HuH-7.5 (cell line): ENCODE data around the gene ANAPC2.
A peak's percentile ranks its signal among the peaks of the same experiment; 100 is the strongest.
"Not testable (repeated sequence)": the region's sequence is repeated elsewhere in the genome, so short reads cannot be mapped to it uniquely, and the experiment has no call there.

Experiments used
- DNase-seq: peaks from one replicate; pipeline ENCODE4 v3.0.0; 2011; ENCODE audit warnings: low spot score

ANAPC2 gene

DNA sequence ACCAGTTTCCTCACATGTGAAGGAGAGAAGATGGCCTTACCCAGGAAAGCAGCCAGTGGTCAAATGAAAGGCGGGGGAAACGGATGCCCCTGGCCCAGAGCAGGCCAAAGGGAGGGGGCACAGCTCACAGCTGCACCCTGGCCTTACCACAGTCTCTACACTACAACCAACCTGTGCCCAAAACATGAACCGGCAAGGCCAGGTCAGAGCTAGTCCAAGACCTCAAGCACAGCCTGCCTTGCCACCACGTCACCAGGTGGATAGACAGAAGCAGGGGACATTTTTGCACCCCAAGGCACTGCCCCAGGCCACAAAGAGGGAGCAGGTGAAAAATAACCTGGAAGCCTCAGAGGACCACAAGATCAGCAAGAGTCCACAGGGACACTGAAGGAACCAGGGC lies 44.9 kb downstream of the ANAPC2 start:
- DNase-seq, result no peak

DNA sequence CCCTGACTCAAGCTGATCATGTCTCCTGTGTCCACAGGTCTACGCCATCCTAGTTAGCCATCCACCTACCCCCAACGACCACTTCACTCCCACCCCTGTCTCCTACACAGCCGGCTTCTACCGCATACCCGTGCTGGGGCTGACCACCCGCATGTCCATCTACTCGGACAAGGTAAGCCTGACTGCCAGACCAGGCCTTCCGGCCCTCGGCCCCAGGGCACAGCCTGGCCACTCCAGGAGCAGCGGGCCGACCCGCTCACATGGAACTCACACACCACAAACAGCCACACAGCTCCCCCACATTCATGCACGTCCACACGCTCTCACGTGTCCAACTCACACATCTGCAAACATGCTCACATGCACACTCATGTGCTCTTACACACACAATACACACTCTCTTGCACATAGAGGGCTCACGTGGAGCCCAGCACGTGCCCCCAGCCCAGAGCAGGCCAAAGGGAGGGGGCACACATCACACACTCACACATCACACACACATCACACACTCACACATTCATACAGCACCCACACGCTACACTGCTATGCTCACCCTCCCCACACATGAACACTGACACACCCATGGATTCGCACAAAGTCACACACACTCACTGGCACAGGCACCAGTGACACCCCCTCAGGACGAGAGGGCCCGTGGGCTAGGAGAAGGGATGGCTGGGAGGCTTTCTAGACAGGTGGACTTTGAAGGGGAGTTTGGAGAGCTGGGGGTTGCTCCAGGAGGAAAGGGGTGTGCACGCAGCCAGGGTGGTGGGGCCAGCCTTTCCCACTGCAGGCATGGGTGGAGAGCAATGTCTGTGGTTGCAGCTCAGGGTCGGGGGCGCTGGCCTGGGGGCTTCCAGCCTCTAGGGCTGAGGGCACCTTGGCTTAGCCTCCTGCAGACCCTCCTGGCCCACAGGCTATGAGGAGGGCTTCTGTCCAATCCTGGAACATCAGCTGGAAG lies 46.1 kb downstream of the ANAPC2 start:
- no peak for DNase-seq

DNA sequence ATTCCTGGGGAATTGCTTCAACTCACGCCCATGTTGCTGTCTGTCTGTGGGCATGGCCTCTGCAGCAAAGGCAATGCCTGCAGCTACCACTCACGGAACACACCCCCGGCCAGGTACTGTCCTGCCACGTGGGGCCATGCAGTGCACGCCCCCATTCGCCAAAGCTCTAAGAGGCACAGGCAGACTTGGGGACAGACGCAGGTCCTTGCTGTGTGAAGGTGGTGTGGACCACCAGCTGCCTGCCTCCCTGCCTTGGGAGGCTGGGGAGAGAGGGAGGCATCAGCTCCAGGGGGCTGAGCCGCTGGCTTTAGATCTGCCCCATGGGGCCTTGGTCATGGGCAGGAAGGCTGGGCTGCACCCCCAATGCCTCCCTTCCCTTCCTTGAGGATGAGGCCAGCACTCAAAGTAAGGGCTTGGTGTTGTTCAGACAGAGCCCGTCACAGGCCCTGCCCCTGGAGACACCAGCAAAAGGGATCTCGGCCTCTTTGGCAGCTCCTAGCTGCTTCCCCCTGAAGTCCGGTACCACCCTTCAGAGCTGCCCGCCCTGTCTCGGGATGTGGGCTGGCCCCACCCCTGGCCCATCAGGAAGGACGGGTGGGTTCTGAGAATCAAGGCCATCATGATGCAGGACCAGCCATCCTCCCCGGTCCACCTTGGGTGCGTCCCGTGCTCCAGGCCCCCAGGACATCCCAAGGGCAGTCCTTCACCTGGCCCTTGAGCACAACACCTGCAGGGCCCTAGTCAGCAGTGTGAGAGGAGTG lies 47.1 kb downstream of the ANAPC2 start:
- DNase-seq, result no peak

DNA sequence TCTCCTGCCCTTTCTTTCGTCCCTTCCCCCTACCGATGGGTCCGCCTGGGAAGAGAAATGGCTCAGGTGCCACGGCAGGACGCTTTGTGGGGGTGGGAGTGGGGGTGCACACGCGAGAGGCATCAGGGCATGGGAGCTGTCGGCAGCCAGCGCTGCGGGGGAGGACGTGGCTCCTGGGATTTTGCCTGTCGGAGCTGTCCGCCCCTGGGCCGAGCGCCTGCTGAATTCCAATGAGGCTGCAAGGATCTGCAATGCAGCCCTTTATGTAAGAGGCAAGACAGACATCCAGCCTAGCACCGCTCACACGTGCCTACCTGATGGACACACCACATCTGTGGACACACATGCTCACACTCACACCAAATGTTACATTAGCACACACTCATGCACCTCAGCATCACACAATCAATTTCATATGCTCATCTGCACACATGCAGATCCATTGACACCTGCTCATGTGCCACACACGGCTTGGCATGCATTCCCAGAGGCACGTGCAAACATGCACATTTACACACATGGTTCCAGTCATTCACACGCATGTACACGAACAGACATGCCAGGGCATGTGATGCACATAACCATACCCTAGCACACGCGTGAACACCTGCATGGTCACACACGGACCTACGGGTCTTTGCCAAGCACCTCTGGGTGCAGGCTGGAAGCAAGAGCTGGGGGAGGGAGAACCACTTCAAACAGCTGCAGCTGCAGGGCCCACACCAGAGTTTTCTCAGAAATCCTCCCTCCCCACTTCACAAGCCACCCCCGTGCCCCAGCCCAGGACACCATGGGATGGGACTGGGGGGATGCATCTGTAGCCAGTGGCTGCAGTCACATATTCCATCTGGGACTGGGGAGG lies 48.0 kb downstream of the ANAPC2 start:
- DNase-seq, result no peak

DNA sequence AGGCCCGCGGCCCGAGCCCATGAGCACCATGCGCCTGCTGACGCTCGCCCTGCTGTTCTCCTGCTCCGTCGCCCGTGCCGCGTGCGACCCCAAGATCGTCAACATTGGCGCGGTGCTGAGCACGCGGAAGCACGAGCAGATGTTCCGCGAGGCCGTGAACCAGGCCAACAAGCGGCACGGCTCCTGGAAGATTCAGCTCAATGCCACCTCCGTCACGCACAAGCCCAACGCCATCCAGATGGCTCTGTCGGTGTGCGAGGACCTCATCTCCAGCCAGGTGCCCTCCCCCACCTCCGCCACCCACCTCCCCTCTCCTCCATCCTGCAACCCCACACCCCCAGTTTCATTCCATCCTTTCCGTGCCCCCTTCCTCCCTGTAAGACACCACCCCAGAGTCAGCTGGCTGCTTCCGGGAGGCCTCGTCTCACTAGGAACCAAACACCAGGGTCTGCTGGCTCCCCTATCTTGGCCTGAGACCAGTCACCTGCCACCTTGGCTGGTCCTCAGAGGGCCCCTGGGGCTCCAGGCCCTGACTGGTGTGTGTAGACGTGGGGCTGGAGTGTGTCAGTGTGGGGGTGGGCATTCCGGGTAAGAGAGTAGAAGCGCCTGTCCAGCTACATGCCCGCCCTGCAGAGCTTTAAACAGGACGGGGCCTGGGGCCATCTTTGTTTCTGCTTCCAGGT lies 48.8 kb downstream of the ANAPC2 start:
- no peak for DNase-seq

DNA sequence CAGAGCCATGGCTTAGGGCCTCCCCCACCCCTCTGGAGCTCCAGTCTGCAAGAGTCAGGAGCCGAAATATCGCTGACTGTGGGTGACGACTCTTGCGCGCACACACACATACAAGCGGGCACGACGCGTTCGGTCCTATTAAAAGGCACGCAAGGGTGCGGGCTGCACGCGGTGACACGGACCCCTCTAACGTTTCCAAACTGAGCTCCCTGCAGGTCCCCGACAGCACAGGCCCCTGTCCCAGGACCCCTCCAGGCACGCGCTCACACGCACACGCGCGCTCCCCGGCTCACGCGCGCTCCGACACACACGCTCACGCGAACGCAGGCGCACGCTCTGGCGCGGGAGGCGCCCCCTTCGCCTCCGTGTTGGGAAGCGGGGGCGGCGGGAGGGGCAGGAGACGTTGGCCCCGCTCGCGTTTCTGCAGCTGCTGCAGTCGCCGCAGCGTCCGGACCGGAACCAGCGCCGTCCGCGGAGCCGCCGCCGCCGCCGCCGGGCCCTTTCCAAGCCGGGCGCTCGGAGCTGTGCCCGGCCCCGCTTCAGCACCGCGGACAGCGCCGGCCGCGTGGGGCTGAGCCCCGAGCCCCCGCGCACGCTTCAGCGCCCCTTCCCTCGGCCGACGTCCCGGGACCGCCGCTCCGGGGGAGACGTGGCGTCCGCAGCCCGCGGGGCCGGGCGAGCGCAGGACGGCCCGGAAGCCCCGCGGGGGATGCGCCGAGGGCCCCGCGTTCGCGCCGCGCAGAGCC lies 49.5 kb downstream of the ANAPC2 start, which contains the start of gene GRIN1:
Gene GRIN1 (plus strand): TSS at position 433 of the 746 bp plus-strand sequence. CDS start 333 bp downstream, outside the sequence.
- DNase-seq, result no peak

DNA sequence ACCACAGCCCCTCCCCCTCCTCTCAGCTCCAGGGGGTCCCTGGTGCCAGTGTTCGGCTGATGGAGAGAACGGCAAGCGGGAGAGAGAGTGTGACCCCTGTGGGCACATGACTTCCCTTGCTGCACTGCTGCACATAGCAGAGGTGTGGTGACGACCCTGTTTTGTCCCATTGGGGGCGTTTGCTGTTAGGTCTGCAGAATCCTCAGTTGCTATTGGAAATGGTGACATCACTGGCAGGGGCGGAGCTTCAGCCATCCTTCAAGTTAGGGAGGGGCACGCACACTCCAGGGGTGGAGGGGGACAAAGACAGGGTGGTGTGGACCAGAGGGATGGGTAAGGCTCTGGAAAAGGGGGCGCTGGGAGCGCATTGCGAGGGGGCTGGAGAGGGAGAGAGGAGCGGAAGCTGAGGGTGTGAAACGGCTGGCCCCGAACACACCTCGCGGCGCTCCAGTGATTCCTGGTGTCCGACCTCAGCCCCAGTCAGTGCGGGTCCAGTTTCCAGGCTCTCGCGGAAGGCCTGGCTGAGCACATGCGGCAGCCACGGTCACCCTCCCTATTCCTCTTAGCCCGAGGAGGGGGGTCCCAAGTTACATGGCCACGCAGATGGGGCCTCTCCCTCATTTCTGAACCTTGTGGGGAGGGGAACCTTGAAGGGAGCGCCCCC lies 50.2 kb downstream of the ANAPC2 start:
- DNase-seq, result no peak

DNA sequence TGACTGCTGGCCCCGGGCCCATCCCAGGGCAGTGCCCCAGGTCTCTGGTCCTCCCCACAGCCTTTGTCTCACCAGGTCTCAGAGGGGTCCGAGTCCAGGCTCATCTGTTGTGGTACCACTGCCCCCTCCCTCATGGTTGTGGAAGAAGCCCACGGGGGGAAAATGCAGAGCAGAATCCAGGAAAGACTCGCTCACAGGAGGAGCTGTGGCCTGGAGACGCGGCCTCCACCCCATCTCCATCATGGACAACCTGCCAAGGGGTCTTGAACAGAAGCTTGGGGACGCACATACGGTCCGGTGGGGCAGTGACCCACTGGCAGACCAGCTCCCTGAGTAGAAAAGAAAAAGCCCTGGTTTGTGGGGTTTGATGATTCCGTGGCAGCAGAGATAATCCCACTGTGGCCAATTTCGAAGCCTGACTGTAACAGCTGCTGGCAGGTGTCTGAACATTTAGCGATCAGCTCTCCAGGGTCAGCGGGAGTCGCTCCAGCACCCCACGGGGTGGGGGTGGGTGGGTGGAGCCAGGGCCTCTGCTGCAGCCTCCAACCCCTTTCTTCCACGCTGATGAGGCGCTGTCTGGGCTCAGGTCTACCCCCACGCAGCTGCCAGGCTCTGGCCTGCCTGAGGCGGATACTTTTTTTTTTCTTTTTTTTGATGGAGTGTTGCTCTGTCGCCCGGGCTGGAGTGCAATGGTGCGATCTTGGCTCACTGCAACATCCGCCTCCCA lies 51.3 kb downstream of the ANAPC2 start:
- DNase-seq, result no peak

DNA sequence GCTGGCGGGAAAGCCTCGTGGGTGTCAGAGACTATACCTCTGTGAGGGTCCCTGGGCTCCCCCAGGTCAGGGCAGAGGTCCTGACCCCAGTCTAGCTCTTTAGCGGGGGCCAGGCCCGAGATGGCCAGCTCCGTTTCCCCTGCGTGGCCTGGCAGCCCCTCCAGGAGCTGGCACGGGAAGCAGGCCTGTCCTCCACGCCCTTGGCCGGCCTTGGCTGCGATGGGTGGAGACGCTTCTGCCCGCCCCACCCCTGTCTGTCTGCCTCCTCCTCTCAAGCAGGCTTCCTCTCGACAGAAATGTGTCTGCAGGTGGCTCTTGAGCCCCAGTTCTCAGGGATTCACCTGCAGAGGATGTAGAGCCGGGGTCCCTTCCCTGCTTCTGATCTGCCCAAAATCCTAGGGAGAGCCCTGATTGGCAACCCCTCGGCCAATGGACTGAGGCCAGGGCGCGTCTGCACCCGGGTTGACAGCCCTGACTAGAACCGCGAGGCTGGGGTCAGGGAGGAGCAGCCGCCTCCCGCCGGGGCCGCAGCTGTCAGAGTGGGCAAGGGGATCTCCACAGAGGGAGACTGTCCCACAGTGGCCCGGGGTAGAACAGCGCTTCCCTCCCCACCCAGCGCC lies 52.0 kb downstream of the ANAPC2 start:
- DNase-seq, result no peak

DNA sequence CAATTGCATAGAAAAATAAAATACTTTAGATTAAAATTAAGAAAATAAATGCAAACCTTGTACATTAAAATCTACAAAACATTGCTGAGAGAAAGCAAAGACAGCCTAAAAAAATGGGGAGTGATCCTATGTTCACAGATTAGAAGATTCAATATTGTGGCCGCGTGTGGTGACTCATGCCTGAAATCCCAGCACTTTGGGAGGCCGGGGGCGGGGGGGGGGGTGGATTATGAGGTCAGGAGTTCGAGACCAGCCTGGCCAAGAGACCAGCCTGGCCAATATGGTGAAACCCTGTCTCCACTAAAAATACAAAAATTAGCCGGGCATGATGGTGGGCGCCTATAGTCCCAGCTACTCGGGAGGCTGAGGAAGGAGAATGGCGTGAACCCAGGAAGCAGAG lies 53.2 kb downstream of the ANAPC2 start:
- not testable (repeated sequence) for DNase-seq

DNA sequence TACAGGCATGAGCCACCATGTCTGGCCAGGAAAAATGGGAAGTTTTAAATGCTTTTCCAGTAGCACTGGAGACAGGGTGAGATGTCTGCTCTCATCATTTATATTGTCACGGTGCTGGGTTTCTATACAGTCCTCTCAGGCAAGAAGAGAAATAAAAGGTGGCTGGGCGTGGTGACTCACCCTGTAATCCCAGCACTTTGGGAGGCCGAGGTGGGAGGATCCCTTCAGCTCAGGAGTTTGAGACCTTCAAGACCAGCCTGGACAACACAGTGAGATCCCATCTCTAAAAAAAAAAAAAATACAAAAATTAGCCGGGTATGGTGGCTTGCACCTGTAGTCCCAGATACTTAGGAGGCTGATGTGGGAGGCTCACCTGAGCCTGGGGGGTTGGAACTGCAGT lies 54.2 kb downstream of the ANAPC2 start:
- no peak for DNase-seq

DNA sequence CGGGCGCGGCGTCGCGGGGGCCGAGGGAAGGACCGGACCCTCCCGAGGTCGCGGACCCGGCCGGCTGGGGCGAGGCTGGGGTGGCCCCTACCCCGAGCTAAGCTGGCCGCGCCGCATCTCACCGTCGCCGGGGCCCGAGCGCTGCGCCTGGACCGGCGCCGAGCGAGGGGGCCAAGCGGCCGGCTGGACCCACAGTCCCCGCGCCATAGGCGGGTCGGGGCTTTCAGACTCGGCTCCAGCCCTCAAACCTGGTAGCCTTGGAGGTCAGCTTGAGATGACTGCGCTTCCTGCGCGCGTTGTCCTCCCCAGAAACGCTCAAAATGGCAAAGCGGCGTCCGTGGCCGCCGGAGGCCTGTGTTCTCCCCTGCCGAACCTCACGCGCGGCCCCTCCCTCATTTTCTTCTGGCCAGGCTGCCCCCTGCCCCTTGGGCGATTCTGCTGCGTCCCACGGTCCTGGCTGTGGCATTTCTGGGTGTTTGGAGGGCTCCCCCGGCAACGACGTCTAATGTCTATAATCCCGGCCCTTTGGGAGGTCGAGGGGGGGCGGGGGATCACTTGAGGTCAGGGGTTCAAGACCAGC lies 58.1 kb downstream of the ANAPC2 start:
- no peak for DNase-seq

DNA sequence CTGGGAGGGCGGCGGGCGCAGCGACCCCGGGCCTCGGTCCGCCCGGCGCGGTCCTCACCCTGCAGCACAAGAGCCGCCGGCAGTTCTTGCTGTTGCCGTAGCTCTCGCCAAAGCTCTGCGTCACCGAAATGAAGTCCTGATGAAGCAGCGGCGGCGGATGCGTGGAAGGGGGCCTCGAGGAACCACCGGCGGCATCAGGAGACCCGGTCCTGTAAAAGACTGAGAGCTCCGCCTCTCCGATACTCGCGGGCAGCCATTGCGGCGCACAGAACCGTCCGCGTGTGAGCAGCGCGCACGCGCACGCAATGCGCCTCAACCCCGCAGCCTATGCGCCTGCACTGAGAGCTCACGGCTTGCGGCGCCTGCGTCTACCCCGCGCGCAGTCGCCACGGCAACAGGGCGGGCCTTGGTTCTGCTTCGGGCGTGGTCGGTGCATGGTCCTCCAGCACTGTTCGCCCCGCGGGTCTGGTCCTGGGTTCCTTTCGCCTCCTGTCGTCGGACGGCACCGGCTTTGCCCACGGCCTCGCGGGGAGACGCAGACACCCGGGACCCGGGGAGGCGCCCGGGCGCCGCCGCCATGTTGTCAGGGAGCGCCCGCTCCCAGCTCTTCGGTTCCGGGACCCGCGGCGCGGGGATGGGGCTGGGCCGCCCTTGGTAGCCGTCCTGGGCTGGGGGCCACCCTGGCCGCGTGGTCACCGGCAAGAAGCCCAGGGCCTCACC lies 58.7 kb downstream of the ANAPC2 start:
- DNase-seq, result peak; percentile 97

DNA sequence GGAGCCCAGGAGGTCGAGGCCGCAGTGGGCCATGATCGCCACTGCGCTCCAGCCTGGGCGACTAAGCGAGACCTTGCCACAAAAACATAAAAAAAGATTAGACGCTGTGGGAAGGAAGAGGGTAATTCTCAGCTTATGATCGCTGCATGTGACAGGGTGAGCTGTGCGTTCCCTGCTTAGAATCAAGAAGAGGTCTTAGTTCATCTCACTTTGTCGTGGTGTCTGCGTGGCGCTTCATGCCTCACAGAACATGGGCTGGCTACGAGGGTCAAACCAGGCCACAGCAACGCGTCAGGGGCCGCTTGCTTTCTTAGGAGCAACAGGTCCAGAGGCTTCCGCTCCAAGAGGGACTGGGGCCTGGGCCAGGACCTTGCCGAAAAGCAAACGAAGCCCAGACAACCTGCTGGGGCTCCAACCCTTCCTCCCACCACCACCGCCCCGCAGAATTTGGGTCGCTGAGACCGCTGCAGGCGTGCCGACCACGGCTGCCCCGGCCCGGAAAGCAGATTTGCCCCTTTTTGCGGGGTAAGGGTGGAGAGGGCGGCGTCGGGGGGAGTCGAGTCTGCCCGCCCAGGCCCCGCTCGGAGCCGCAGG lies 59.4 kb downstream of the ANAPC2 start:
- DNase-seq, result no peak

DNA sequence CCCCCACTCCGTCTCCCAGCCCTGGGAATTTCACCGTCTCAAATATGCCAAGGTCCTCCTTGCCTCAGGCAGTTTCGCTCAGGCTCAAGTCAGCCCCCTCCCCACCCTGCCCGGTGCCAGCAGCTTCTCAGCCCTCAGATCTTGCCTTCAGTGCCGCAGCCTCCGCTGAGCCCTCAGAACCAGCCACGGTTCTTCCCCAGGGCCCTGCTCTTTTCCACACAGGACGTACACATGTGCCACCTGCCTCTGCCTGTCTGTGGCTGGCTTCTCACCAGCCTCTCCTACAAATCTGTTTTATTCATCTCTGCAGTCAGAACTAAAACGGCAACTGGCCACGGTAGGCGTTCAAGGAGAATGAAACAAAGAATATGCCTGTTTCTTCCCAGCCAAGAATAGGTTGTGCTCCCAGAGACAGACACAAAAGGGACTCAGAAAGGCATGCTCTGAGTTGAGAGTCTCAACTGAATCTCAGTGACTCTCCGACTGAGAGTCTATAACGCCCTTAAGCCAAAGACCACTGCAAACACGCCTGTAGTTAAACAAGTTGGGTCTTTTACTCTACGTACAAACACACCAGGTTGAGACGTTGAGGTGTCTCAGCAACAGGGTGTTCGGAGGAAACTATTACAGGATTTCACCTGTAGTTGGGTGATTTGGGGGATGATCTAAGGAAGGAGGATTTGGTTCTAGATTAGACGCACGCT lies 60.0 kb downstream of the ANAPC2 start:
- no peak for DNase-seq

DNA sequence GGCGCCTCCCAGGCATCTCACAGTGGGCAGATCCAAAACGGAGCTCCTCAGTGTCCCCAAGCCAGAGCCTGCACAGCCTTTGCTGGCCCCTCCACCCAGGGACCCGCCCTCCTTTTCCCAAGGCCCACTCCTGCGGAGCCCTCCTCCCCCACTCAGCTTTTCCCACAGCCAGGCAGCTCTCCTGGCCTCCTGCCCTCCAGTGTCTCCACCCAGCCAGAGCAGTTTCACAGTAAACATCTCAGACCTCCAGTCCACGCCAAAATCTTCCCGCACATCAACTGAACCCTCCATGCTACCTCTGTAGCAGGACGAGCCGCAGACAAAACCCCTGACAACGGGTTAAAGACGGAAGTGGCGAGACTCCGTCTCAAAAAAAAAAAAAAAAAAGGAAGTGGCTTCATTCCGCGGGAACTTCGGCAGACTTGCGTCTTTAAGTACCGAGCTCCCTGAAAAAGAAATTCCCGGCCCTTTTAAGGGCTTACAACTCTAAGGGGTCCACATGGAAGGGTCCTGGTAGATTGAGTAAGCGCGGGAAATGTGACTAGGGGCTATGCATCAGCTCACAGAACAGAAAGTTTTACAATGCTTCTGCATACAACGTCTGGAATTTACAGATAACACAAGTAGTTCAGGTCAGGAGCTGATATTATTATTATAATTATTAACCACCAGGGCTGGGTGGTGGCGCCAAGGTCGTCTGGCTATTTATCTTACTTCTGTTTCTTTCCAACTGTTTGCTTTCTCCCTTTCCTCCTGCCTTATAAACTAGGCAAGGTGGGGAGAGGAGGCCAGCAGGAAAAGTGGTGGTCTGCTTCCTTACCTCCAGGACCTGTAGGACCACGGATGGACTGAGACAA lies 60.8 kb downstream of the ANAPC2 start:
- peak; percentile 43 for DNase-seq
